ENCODE data around the gene ATF7. TPM values are rescaled to one million over a fixed set of nuclear protein-coding genes. Genes with fewer than 3 reads are reported as not detected.

ATF7 gene
- total and polyA plus RNA-seq, 2 of the 13 experiments (the other 11 are each of a cell fraction or from before 2014, with no cell fraction given) = 9.6 to 16.2 TPM

- intact Hi-C loops (cut with micrococcal nuclease; ENCODE audit: unreplicated experiment) = no loop called here
- Histone ChIP-seq H3K9ac (ENCODE audit: insufficient read depth, low read depth, low read length) (no peak overlapping the region), H3K4me3 (replicated peaks in 1 of 3; ENCODE audit: insufficient read depth in 1 of 3, low read depth in 2 of 3, low read length in 3 of 3) (no peak overlapping the region), H3K36me3 (replicated peaks in 1 of 2; ENCODE audit: control insufficient read depth in 1 of 2, insufficient read depth in 2 of 2, low read length in 2 of 2) (peaks cover 38 to 98% of the 10 kb centered on the region in 2 experiments), H2AFZ (ENCODE audit: low read length) (no peak overlapping the region), H3K79me2 (ENCODE audit: insufficient read depth, low read length) (peaks cover 74% of the 10 kb centered on the region), H3K27me3 (ENCODE audit: control insufficient read depth in 1 of 2, insufficient read depth in 2 of 2, low read length in 2 of 2) (no peaks in the 10 kb centered on the region), H4K20me1 (ENCODE audit: insufficient read depth, low read length) (peaks cover 77% of the 10 kb centered on the region), H3K27ac (ENCODE audit: extremely low read length, insufficient read depth, low read length) (no peak overlapping the region), H3K4me1 (ENCODE audit: insufficient read depth, low read length) (peaks cover 58% of the 10 kb centered on the region), H3K4me2 (ENCODE audit: low read depth, low read length) (no peak overlapping the region), H3K9me3 (ENCODE audit: low read length) (no peaks in the 10 kb centered on the region)
- POLR2A ChIA-PET = interaction anchor here (1.8 kb wide), 1 partner anchor 39 kb away, joined by 8 read pairs; the partner anchor contains the start of genes MAP3K12 and TARBP2
- TF ChIP-seq RBFOX2 (IDR thresholded peaks at IDR 0.05; ENCODE audit: low read depth, low read length) = peak; percentile 45; the same call in 1 of the 2 replicates
- TF ChIP-seq FOXK2 (IDR thresholded peaks at IDR 0.05) = no peak
- peak; percentile 18 for TF ChIP-seq RBM22 (optimal IDR thresholded peaks at IDR 0.05; ENCODE audit: low read length)
- TF ChIP-seq ZNF414 (CRISPR knock-in tag; IDR thresholded peaks at IDR 0.05) = no peak
- TF ChIP-seq ZSCAN5A (CRISPR knock-in tag; IDR thresholded peaks at IDR 0.05; ENCODE audit: borderline replicate concordance) = no peak
- TF ChIP-seq DZIP1 (CRISPR knock-in tag; IDR thresholded peaks at IDR 0.05) = no peak
- TF ChIP-seq POLR2AphosphoS2 (IDR thresholded peaks at IDR 0.05; ENCODE audit: low read depth, low read length) = peak; percentile 79; the same call in 1 of the 2 replicates
- no peak for TF ChIP-seq ZFP82 (CRISPR knock-in tag; IDR thresholded peaks at IDR 0.05; ENCODE audit: borderline replicate concordance)
- no peak for TF ChIP-seq ZNF773 (CRISPR knock-in tag; IDR thresholded peaks at IDR 0.05; ENCODE audit: borderline replicate concordance)
- TF ChIP-seq RXRB (CRISPR knock-in tag; IDR thresholded peaks at IDR 0.05; ENCODE audit: borderline replicate concordance) = no peak
- TF ChIP-seq PRDM10 (CRISPR knock-in tag; IDR thresholded peaks at IDR 0.05; ENCODE audit: low read depth) = no peak
- TF ChIP-seq REL (CRISPR knock-in tag; conservative IDR thresholded peaks at IDR 0.05) = no peak
- no peak for TF ChIP-seq PHF5A (CRISPR knock-in tag; IDR thresholded peaks at IDR 0.05; ENCODE audit: low read depth, unreplicated experiment)
- in situ Hi-C loops (cut with HindIII; ENCODE audit: extremely low pct_ligation_motif_present, low pct_unique_long_range_greater_than_20kb) = no loop called here
- ATAC-seq = no peak
- CTCF ChIA-PET (ENCODE audit: low intra/inter-chr PET ratio, low total read pairs) = no interaction called here
- WGBS (ENCODE audit: low lambda C conversion rate) = 100% methylated on average over 3 of the region's 3 CpGs
- no peak for DNase-seq (ENCODE audit: low spot score)
- BruUV-seq (replicated peaks) = no TSS peak
- no peak for FAIRE-seq
Measured at GRCh38 chr12:53461059-53461458, 165.1 kb downstream of the ATF7 start.

Data from HepG2 (cell line).